Activated T-helper 1 cell treated with Interleukin-2 at 50 U/mL for 16 hours (primary cell): ENCODE data around the gene SULT1C4.
"Not testable (repeated sequence)": the region's sequence is repeated elsewhere in the genome, so short reads cannot be mapped to it uniquely, and the experiment has no call there.

Experiments
- DNase-seq: peaks from one replicate; pipeline ENCODE4 v3.0.0-alpha.2; 2020; ENCODE audit warnings: low read depth

The SULT1C4 gene

DNA sequence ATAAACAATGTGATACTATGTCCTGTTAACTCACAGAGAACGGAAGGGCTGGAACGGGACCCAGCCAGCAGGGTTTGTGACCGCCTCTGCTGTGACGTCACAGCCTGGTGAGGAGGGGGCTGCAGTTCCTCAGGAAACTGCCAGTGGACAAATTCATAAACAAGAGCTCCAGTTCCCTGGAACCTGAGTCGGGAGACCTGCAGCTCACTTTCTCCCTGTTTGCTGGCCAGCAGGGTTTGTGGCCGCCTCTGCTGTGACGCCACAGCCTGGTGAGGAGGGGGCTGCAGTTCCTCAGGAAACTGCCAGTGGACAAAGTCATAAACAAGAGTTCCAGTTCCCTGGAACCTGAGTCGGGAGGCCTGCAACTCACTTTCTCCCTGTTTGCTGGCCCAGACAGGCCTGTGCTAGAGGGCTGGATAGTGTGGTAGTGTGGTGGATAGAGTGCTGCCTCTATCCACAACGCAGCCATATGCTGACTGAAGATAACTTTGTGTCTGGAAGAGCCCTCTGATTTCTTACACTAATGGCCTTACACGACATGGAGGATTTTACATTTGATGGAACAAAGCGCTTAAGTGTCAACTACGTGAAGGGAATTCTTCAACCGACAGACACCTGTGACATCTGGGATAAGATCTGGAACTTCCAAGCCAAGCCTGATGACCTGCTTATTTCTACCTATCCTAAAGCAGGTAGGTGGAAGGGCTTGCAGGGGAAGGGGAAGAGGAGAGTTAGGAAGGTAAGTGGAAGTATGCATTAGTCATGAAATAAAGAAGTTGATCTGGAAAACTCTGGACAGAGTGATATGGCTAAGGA, at the start of gene SULT1C4:
Gene SULT1C4, plus strand, starts transcription at position 140 of the 816 bp plus-strand sequence. Its CDS starts 384 bp downstream, at position 524.
- DNase-seq, result no peak

DNA sequence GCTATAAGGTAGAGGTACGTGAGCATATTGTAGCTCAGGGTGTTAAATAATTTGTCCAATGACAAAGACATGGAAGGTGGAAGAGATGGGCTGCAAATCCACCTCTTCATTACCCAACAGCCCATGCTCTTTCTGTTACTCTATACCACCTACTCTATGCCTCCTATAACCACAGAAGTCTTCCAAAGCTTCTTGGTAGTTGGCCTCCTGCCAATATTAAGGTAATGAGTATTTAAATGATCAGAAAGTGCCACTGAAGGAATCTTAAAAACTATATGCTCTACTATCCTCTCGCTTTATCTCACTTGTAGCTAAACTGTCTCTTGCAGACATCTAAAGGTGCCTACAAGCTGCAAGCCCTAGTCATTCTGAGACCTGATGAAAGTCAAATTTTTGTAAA, 48.0 kb upstream of the SULT1C4 start:
- no peak for DNase-seq

DNA sequence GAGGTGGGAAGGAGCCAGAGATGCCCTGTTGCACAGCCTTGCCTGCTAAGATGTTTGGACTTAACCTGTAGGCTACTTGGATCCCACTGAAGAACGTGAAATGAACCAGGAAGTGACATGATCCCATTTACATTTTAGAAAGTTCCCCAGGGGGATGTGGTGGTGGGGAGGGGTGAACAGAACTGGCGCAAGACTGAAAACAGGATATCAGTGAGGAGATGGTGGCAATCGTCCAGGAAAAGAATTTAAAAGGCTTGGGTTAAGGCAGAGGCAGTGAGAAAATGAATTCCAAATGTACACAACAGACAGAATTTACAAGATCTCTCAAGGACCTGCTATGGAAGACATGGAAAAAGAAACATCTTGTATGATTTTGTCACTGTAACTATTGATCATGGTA, 46.8 kb upstream of the SULT1C4 start:
- no peak for DNase-seq

DNA sequence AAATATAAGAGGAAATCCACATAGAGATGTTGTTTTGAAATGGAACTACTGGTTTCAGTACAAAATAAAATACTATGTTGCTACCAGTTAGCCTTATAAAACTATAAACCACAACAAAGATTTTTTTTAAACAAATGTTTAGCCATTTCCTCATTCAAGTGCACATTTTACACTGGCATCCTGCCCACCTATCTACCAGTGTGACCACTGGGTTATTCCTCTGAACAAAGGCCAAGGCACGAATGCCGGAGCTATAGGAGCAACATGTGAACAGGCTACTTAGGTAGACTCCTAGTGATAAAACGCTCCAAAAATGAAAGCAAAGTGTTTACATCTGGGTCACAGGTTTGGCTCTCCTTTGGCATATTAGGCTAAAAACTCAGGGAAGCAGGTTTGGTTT, 31.8 kb upstream of the SULT1C4 start:
- no peak for DNase-seq

DNA sequence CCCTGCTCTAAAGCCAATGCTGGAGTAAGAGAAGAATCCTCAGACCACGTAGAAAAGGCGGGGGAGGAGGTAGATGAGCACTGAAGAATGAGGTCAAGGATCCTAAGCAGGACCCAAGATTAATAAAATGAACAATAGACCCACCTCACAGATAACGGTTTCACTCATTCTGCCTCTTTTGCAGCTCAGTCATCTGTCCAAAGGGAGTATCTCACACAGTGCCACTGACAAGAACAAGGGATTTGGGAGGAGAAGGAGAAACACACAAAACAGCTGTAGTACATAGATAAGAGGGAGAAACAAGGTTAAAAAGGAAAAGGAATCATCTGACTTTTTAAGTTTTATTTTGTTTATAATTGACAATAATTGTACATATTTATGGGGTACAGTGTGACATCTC, 30.9 kb upstream of the SULT1C4 start:
- no peak for DNase-seq

DNA sequence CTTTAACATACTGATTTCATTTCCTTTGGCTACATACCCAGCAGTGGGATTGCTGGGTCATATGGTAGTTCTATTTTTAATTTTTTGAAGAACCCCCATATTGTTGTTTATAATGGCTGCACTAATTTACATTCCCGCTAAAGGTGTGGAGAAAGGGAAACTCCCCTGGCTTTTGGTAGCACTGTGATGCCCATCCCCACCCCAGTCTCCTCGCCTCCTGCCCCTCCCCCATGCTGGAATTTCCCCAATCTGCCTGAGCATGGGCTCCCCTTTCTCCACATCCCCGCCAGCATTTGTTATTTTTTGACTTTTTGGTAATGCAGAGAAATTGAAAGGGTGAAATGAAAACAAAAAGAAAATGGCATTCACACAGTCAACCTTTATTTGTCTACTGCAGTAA, 30.0 kb upstream of the SULT1C4 start:
- no peak for DNase-seq

DNA sequence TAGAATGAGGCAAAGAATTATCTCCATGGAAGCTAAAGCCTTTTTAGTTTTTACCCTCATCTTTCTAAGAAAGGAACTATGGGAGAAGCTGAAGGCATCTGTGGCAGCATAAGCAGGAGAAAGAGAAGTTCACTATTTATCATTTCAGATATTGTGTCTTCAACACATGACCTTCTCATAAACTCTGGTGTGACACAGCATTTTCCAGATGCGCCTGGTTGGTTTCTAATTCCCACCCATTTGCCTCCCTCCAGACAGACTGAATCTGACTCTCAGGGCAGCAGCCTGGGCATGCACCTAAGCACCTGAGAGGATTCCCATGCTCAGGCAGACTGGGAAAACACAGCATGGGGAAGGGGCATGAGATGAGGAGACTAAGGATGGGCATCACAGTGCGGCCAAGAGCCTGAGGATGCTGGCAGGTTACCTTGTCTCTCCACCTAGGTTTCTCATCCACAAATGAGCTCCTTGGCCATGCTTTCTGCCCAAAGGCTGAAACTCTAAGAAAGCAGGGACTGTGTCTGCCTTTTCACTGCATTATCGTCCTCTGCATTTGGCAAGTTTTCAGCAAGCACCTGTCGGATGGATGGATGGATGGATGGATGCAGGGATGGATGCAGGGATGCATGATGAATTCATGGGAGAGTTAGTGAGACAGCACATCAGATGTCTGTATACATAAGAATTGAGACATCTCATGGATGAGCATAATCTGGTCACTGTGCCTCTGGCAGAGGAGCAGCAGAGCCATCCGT, 28.8 kb upstream of the SULT1C4 start:
- DNase-seq, result no peak

DNA sequence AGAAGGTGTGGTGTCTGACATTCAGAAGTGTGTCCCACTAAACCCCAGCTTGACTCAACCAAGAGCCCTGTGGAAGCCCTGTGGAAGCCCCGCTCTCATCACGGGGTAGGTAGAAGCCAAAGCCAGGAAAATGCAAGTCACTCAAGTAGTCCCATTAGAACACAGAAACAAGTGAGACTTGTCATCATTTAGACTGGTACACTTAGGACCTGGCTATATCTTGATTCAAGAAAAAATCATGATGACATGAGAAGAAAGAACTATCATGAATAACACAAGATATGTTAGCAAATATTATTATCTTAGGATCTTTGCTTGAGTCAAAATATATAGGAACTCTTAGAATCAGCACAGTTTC, 28.2 kb upstream of the SULT1C4 start:
- no peak for DNase-seq

DNA sequence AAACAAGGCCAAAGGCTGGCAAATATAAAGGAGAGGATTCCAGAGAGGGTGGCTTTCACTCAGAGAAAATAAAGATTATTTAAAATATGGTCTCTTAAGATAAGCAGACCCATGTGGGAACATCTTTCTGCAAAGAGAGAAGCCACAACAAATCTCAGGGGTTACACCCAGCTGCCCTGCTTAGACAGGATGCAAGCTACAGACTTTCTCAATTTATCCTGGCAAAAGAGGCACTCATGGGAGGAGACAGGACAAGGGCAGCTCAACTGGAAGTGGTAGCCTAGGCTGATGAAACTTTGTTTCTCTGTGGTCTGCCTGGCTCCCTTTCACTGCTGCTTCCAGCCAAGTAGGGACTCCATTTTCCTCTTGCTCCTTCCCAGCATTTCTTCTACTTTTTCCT, 25.9 kb upstream of the SULT1C4 start:
- DNase-seq, result no peak

DNA sequence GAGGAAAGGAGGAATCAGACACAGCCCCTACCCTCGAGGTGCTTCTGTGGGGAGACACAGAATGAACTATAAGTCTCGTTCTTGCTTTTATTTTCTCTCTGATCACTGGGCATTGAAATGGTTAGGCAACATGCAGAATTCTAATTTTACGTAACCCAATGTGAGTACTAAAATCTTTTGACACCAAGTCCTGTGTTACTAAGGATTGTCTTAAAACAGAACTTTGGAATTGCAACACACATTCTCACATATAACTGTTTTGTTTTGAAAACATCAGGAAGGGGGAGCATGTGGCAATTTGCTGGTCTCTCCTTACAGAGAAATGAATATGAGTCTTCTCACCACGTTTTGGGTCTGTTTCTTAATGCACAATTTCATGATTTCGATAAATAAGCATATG, 23.6 kb upstream of the SULT1C4 start:
- DNase-seq, result no peak

DNA sequence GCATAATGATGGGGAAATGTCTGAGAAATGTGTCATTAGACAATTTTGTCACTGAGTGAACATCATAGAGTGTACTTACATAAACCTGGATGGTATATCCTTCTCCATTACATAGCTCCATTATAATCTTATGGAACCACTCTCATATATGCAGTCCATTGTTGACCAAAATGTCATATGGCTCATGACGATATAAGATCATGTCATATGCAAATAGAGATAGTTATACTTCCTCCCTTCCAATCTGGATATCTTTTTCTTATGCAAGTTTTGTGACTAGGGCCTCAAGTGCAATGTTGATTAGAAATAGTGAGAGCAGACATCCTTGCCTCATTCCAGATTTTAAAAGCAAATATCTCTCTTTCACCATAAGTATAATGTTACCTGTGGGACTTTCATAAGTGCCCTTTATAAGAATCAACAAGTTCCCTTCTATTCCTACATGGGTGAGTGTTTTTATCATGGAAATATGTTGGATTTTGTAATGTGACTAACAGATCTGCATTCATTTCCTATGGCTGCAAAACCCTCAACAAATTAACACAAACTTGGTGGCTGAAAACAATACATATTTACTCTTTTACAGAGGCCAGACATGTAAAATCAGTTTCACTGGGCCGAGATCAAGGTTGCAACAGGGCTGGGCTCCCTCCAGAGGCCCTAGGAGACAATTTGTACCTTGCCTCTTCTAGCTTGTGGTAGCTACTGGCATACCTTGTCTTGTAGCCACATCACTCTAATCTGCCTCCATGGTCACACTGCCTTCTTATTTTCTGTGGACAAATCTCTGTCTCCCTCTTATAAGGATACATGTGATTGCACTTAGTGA, 21.6 kb upstream of the SULT1C4 start:
- DNase-seq, result no peak

DNA sequence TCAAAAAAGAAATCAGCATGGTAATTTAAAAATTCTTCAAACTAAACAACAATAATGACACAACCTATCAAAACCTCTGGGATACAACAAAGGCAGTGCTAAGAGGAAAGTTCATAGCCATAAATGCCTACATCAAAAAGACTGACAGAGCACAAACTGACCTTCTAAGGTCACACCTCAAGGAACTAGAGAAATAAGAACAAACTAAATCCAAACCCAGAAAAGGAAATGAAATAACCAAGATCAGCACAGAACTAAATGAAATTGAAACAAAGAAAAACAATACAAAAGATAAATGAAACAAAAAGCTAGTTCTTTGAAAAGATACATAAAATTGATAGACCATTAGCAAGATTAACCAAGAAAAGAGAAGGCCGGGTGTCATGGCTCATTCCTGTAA, 18.4 kb upstream of the SULT1C4 start:
- DNase-seq, result not testable (repeated sequence)

DNA sequence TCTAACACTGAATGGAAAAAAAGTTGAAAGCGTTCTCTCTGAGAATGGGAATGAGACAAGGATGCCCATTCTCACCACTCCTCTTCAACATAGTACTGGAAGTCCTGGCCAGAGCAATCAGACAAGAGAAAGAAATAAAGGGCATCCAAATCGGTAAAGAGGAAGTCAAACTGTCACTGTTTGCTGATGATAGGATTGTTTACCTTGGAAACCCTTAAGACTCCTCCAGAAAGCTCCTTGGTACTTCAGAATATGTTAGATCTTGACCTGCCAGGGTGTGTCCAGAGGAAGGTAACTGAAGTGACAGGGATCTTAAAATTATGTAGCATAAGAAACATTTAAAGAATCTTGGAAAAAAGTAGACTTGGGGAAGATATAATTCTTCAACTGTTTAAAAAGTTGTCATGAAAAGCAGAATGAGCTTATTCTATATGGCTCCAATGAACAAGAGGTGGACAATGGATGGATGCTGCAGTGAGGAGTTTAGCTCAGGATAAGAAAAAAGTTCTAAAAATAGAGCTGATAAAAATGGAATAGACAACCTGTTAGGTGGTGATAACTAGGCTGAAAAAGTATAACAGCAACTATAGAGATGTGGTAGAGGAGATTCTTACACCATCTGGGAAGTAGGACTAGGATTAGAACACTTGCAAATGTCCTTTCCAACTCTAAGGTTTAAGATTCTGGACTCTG, 16.8 kb upstream of the SULT1C4 start:
- DNase-seq, result no peak

DNA sequence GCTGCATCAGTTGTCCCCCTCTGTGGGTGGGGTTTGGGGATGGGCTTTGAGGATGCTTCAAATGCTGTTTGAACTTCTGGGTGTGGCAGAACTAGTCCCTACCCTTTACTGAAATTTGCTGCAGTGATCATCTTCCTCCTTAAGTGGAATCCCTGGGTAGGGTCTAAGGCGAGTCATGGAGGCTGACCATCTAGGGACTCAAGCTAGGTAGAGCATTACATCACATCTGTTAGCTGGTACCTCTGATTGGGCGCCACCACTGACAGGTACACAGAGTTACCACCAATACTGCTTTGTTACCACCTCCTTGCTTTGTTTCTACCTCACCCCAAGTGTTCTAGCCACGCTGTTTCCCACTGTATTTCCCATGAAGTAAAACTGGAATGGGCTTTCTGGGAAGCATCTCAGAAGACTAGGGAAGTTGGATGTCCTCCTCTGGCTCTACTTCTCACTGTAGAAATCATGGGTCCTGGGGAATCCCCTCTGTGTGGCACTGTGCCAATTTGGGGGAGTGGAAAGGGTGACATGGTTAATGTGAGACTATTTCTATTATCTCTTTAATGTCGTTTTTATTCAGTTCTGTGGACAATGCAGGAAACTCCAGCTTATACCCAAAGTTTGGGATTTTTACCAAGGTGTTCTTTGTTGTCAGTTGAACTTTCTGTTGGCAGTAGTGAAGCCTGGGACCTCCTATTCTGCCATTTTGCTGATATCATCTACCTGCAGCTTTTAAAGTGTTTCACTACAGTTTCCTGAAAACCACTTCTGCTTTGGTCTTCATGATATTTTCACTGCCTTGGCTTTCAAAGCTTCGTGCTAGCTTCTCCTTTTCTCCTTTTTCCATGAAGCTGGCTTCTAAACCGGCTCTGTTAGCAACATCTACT, 14.5 kb upstream of the SULT1C4 start:
- DNase-seq, result no peak

DNA sequence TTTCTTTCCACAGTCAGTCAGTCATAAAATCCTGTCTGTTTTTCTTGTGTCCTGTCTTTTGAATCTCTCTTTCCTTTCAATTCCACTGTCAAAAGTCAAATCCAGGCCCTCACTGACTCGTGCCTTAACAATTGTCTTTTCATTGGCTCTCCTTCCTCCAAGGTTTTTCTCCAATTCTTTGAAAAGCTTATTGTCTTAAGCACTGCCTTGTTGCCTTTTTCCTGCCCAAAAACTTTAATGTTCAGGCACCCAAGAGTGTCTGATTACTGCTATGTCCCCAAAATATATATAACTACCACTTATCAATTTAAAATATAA, 13.9 kb upstream of the SULT1C4 start:
- DNase-seq, result no peak

DNA sequence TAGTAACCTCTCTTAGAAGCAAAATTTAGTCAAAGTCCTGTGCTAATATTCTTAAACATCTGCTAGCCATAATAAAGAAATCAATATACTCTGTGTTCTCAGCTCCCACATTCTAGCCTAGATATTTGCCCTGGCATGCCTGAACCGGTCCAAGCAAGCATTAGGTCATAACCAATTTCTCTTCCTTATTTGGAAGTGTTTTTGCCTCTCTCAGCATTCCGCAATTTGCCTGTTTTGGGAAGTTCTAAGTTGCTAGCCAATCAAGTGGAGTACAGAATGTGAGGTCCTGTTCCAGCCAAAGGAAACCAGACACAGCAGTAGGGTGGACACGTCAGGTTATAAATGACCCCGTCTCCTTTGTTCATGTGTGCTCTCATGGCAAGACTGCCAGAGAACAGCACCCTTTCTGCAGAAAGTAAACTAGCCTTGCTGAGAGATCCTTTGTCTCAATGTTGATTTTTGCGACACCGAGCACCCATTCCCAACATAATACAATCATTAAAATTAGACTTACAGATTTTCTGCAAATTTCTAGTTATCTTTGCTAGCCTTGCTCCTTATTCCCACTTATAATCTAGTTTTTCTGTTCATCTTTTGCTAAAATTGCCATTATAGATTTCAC, 13.0 kb upstream of the SULT1C4 start:
- no peak for DNase-seq

DNA sequence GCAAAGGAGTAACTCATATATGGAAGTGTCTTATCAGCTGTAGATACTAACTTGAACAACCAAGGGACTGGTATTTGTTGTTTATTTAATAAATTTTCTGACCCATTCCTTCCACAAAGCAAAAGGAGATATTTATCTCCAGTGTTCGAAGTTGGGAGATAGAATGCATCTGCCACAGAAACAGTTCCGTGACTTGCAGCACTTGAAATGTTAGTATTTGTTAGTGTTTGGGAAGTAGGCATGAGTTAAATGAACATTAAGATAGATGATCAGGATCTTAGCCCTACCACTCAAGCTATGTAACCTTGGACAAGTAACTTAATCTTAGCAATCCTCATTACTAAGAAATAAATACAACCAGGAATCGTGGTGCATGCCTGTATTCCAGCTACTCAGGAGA, 12.1 kb upstream of the SULT1C4 start:
- DNase-seq, result no peak

DNA sequence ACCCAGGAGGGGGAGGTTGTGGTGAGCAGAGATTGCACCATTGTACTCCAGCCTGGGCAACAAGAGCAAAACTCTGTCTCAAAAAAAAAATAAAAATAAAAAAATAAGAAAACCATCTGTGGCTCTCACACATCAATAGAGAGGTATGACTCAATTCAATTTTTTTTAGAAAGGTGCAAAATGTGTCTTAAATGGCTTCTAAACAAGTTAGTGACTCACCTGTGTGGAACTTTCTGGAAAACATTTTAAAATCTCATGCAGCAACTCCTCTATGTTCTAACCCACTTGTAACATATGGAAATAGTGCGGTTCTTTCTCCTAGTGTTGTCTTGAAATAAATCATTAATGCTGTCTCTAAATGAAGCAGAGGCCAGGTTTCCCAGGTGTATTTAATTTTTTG, 10.7 kb upstream of the SULT1C4 start:
- DNase-seq, result no peak

DNA sequence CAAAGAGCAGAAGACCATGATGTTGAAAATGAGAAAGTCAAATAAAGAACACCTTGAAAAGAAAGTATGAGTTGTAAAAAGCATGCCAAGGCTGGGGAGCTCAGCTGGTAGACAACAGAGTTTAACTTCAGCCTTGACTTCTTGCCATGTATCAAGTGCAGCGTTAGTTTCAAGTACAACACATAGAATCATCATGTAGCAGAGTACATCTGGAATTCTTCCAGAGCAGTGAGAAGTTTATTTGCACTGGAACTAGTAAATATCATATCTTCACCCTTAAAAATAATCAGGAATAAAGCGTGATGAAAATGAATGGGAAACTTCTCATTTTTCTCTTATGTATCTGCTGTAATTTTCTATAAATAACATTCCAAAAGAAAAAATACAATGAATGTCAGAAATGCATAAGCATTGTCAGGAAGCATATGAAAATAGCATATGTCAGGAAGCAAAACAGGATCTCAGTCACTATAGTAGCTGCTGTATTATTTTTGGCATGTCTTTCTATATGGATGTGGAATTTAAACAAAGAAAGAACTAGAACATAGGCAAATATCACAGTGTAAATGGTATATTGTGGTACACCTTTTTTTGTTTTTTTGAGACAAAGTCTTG, 10.1 kb upstream of the SULT1C4 start:
- no peak for DNase-seq

DNA sequence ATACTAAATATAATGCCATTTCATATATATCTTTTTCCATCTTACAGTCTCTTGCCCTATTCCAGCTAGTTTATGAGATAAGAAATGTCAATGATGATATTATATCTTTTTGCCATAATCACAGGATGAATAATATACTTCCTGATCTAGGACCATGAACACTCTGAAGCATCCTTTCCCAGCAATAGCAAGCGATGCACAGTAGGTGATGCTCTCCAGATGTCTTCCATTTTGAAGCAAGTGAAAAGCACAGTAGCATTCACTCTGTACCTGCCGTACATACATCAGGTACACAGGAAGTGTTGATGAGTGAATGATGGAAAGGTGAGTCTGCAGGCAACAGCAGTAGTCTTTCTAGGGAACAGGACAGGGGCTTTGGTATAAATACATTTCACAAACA, 8.6 kb upstream of the SULT1C4 start:
- DNase-seq, result no peak
